Stimulated activated naive B cell treated with anti-CD40 and anti-IgM and Interleukin-4, amounts not matched to agents 10 μg/mL and 1 μg/mL and 100 μg/mL, for 72 hours (primary cell): Measurements from ENCODE around the gene SLTM.
"Not testable (repeated sequence)": the region's sequence is repeated elsewhere in the genome, so short reads cannot be mapped to it uniquely, and the experiment has no call there.

Source experiments
- ATAC-seq, 2 donors: fragments of 150-1000 bp; cut with Tn5 transposase; replicated peaks; 2 replicates each; pipeline ENCODE4 v1.10.0; 2021; ENCODE audit warnings: moderate library complexity in 1 of 2
- DNase-seq: peaks from one replicate; pipeline ENCODE4 v3.0.0; 2021
- H3K27ac Mint-ChIP-seq: one replicate; pipeline ENCODE4 v1.8.0; 2022; ENCODE audit warnings: mild to moderate bottlenecking, mixed read lengths
- H3K27me3 Mint-ChIP-seq, 2 donors: one replicate each; pipeline ENCODE4 v1.8.0; 2022; ENCODE audit warnings: mixed read lengths in 2 of 2
- H3K36me3 Mint-ChIP-seq, 2 donors: one replicate each; pipeline ENCODE4 v1.8.0; 2022; ENCODE audit warnings: mixed read lengths in 2 of 2, mild to moderate bottlenecking in 1 of 2
- H3K4me1 Mint-ChIP-seq, 2 donors: one replicate each; pipeline ENCODE4 v1.8.0; 2022; ENCODE audit warnings: mixed read lengths in 2 of 2, mild to moderate bottlenecking in 1 of 2
- H3K4me3 Mint-ChIP-seq, 2 donors: one replicate each; pipeline ENCODE4 v1.8.0; 2022; ENCODE audit warnings: mild to moderate bottlenecking in 2 of 2, mixed read lengths in 2 of 2, moderate library complexity in 1 of 2
- H3K9me3 Mint-ChIP-seq, 2 donors: one replicate each; pipeline ENCODE4 v1.8.0; 2022; ENCODE audit warnings: mixed read lengths in 2 of 2, mild to moderate bottlenecking in 1 of 2

Gene SLTM

GRCh38 chr15:58840048-58840447 is 93.4 kb downstream of the SLTM start:
- Mint-ChIP-seq H3K4me3 (no peak overlapping the region), H3K4me1 (peaks cover 7 to 11% of the 10 kb centered on the region in 2 donors), H3K27ac (no peak overlapping the region), H3K27me3 (no peaks in the 10 kb centered on the region), H3K36me3 (peaks cover 2 to 7% of the 10 kb centered on the region in 2 donors), H3K9me3 (no peaks in the 10 kb centered on the region)
- DNase-seq (no peak), ATAC-seq (no peak)

DNA sequence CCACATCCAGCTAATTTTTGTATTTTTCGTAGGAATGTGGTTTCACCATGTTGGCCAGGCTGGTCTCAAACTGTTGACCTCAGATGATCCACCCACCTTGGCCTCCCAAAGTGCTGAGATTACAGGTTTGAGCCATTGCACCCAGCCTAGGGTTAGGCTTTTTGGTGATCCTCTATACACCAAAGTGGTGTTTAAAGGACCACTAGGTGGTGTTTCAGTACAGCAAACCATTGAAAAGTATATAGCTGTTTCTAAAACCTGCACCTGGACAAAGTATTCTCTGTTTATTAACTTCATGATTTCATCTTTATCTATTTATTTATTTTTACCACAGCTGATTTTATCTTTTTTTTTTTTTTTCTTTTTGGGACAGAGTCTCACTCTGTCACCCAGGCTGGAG is 94.0 kb downstream of the SLTM start:
- ATAC-seq (peak; percentile 45 to 60), DNase-seq (no peak)
- no peaks in the 10 kb centered on the region for H3K27me3 Mint-ChIP-seq
- H3K4me1 Mint-ChIP-seq, result peaks cover 7 to 11% of the 10 kb centered on the region in 2 donors
- peaks cover 0 to 7% of the 10 kb centered on the region in 2 donors for H3K36me3 Mint-ChIP-seq
- no peak overlapping the region for H3K27ac Mint-ChIP-seq
- H3K9me3 Mint-ChIP-seq, result no peaks in the 10 kb centered on the region
- H3K4me3 Mint-ChIP-seq, result no peak overlapping the region

DNA sequence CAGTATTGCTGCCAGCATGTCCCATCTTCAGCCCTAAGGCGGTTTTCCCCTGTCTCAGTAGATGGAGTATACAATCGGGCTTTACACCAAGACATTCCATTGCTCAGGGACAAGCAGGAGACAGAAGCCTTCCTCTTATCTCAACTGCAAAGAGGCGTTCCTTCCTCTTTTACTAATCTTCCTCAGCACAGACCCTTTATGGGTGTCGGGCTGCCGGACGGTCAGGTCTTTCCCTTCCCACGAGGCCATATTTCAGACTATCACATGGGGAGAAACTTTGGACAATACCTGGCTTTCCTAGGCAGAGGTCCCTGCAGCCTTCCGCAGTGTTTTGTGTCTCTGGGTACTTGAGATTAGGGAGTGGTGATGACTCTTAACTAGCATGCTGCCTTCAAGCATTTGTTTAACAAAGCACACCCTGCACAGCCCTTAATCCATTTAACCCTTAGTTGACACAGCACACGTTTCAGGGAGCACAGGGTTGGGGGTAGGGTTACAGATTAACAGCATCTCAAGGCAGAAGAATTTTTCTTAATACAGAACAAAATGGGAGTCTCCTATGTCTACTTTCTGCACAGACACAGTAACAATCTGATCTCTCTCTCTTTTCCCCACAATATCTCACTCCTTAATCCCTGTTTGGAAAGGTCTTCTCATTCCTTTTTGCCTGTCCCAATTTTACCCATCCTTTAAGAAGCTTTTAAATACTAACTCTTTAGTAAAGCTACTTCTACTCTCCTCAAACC is 99.6 kb downstream of the SLTM start:
- H3K36me3 Mint-ChIP-seq, DNase-seq, H3K27me3 Mint-ChIP-seq, H3K9me3 Mint-ChIP-seq, ATAC-seq: not testable (repeated sequence)
- Mint-ChIP-seq H3K4me3 (peak overlapping the region in 1 of 2 donors; percentile 68), H3K4me1 (peaks cover 21% of the 10 kb centered on the region in 2 donors), H3K27ac (peak overlapping the region; percentile 76)

- no peak overlapping the region for H3K27ac Mint-ChIP-seq
- no peaks in the 10 kb centered on the region for H3K9me3 Mint-ChIP-seq
- H3K36me3 Mint-ChIP-seq, result peaks cover 8 to 9% of the 10 kb centered on the region in 2 donors
- H3K4me3 Mint-ChIP-seq, result no peak overlapping the region
- no peaks in the 10 kb centered on the region for H3K27me3 Mint-ChIP-seq
- ATAC-seq (no peak), DNase-seq (no peak)
- H3K4me1 Mint-ChIP-seq, result peaks cover 21 to 23% of the 10 kb centered on the region in 2 donors
Measured at GRCh38 chr15:58830556-58830955, 102.9 kb downstream of the SLTM start.
